ENCODE data around the gene SH2D1A.
"Not testable (repeated sequence)": the region's sequence is repeated elsewhere in the genome, so short reads cannot be mapped to it uniquely, and the experiment has no call there.

The SH2D1A gene

GRCh38 chrX:124346117-124346876 lies at the start of gene SH2D1A:
Gene SH2D1A (plus strand): TSS chrX:124346563. CDS start chrX:124346643, 80 bp downstream.
- no peak for DNase-seq

DNA sequence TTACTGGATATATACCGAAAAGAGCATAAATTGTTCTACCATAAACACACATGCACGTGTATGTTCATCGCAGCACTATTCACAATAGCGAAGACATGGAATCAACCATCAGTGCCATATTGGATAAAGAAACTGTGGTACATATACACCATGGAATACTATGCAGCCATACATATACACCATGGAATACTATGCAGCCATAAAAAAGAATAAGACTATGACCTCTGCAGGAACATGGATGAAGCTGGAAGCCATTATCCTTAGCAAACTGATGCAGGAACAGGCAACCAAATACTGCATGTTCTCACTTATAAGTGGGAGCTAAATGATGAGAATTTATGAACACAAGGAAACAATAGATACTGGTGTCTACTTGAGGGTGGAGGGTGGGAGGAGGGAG lies 47.0 kb upstream of the SH2D1A start:
- not testable (repeated sequence) for DNase-seq

DNA sequence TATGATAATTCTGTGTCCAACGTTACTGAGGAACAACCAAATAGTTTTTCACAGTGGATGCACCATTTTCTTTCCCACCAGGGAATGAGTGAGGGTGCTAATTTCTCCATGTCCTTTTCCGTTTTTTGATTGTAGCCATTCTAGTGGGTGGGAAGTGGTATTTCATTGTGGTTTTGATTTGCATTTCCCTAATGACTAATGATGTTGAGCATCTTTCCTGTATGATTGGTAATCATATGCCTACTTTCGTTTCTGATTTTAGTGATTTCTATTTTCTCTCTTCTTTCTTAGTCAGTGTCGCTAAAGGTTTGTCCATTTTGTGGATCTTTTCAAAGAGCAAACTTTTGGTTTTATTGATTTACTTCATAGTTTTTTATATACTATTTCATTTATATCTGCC lies 46.0 kb upstream of the SH2D1A start:
- no peak for DNase-seq

DNA sequence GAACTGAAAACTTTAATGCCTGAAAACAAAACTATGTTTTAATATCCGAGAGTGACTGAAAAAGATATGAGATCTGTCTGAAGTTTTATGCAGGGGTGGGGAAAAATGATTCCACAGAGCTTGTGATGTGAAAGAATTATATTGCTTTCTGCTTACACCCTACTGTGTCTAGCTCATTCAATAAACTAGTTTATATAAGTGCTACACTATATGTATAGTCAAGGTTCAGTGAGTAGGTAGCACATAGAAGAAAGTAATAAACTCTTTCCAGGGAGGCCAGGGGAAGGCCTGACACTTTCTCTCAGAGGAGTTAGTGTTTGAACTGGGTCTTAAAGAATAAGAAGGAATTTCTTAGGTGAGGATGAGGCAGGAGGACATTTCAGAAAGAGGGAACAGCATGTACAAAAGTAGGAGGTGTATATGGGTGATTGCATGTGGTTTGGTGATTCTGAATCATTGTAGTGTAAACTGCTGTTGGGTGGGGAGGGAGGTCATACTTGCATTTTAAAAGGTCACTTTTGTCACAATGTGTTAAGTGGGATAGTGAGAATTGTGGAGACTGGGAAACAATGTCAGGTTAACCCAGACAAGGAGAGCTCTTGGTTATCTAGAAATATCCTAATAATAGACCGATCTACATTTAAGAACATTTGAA lies 39.0 kb upstream of the SH2D1A start:
- no peak for DNase-seq

DNA sequence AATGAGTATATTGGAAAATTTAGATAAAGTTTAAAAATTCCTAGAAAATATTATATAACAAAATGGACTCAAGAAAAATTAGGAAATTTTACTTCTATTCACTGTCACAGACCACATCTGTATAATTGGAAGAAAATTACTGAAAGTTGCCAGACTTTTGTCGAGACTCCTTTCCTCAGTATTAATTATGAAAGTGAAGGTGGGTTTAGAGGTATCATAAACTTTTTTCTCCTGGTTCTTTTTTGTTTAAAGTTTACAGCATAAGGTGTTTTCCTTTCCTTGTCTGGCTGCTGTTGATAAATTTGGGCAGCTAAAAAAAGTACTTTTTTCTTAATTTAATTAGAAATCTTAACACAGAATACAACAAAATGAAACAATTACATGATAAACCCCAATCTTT lies 20.6 kb upstream of the SH2D1A start:
- DNase-seq: no peak

DNA sequence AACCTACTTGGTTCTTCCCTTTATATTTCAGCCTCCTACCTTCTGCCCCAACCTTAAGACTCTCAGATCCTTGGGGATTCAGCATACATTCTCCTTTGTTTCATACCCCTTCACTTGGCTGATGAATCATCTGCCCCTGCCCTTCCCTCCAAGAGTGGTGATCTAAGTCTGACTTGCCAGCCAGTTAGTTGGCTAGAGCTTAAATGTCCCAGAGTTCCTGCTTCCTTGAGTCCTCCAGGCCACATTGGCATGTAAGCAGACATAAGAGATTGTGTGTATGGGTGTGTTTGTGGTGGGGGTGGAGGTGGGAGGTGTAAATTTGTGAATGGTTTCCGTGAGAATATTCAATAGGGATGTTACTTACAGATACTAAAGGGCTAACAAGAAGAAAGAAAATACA lies 17.6 kb upstream of the SH2D1A start:
- no peak for DNase-seq

GRCh38 chrX:124332481-124333424 lies 13.6 kb upstream of the SH2D1A start, which contains the start of gene TEX13D:
Gene TEX13D (plus strand): TSS chrX:124332660. CDS start chrX:124332918, 258 bp downstream.
- DNase-seq: no peak

- DNase-seq: no peak
Measured at GRCh38 chrX:124333862-124334261, 12.5 kb upstream of the SH2D1A start.

DNA sequence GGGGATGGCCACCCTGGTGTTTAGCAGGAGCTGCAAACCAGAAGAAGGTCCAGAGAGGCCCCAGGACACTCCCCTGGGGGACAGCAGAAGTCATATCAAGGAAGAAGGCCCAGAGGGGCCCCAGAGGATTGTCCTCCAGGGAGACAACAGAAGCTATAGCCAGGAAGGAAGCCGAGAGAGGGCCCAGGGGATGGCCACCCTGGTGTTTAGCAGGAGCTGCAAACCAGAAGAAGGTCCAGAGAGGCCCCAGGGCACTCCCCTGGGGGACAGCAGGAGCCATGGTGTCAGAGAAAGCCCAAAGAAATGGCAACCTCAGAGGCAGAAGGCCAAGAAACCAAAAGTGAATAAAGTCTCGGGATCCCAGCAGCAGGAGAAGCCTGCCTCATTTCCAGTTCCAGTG lies 11.8 kb upstream of the SH2D1A start:
- not testable (repeated sequence) for DNase-seq

- no peak for DNase-seq
Measured at GRCh38 chrX:124335598-124335997, 10.8 kb upstream of the SH2D1A start.

GRCh38 chrX:124337916-124338315 lies 8.4 kb upstream of the SH2D1A start:
- DNase-seq: no peak

- DNase-seq: no peak
Measured at GRCh38 chrX:124338733-124339514, 7.4 kb upstream of the SH2D1A start.

DNA sequence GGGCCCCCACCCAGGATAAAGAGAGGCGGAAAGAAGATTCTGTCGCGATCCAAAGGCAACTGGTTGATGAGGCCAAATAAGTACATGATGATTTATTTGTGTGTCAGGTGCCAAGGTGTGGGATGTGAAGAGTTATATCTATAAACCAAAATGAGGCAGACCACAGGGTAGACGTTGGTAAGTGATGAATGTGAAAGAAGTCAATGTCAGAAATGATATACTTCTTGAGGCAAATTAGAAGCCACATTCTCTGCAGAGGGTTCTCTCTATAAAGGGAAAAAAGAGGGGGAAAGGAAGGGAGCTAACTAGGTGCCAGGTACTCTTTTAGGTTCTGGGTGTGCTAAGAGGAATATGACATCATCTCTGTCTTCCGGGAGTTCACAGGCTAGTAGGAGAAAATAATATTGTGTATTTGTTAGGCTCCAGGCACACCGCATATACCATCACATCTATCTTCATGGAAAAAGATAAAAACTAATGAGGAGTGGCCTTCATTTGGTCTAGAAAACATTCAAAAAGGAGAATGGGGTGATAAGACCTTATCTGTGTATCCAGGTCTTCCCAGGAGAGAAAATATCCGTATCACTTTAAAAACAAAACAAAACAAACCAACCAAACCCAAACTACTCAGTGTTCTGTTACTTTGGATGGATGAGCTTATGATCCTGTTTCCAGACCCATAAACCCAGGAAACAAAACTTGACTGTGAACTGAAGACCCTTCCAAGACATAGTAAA lies 4.8 kb upstream of the SH2D1A start:
- DNase-seq: no peak

- DNase-seq: no peak
Measured at GRCh38 chrX:124342174-124342867, 4.0 kb upstream of the SH2D1A start.

- no peak for DNase-seq
Measured at GRCh38 chrX:124343016-124343415, 3.3 kb upstream of the SH2D1A start.

DNA sequence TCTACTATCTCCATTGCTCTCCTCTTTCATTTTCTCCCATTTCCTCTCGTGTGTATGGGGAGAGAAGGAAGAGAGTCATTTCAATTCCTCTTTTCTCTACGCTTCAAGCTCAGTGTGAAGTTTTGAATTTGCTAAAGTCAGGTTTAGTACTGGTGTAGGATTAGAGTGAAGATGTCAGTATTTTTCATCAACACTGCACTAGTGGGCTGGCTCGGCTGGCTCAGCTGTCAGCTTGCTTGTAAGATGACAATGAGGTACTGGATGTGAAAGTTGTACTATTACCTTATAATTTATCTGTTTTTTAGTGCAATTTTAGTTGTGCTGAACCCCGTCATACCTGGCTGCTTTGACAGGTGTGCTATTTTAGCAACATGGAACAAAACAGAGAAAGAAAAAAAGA lies 2.1 kb upstream of the SH2D1A start:
- DNase-seq: no peak

GRCh38 chrX:124346877-124347241 lies 496 bp downstream of the SH2D1A start:
- no peak for DNase-seq

DNA sequence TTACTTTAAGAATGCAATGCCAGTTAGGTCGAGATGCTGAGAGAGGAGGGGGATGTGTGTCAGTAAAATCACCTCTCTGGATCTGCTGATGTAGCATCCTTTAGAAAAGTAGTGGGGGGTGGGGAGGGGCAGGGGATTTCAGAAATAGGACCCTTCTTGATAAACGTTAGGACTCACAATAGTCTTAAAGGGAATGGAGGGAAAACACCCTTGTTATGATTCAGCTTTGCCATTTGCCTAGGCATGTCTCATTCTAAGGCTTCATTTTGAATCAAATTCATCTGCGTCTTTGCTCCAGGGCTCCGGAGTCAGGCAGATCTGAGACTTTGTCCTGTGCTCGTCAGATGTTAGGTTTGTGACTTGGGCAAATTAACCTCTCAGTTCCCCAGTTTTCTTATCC lies 879 bp downstream of the SH2D1A start:
- DNase-seq: no peak

DNA sequence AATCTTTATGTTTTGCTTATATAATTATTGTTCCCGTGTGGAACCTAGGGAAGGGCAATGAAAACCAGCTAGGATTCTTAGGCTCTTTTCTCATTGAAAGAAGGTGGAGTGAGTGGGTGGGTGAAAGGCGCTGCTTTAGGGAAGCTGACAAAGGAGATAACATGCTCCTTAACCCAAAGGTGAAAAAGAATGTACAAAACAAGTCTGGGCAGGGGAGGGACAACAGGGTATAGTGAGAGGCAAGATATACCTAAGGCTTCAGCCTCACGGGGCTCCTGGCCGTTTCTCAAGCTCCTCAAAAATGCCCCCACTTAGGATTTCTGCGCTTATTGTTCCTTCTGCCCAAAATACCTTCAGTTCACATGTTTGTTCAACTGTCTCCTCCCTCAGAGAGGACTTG lies 1.8 kb downstream of the SH2D1A start:
- no peak for DNase-seq

GRCh38 chrX:124348885-124349453 lies 2.6 kb downstream of the SH2D1A start:
- DNase-seq: no peak

- DNase-seq: no peak
Measured at GRCh38 chrX:124354648-124355047, 8.3 kb downstream of the SH2D1A start.

Data from kidney glomerular epithelial cell (primary cell).